ENCODE measurements around the gene MYEF2.

GRCh38 chr15:48091522-48091921 is 86.6 kb downstream of the MYEF2 start:
- TF ChIP-seq, protein P1, sequence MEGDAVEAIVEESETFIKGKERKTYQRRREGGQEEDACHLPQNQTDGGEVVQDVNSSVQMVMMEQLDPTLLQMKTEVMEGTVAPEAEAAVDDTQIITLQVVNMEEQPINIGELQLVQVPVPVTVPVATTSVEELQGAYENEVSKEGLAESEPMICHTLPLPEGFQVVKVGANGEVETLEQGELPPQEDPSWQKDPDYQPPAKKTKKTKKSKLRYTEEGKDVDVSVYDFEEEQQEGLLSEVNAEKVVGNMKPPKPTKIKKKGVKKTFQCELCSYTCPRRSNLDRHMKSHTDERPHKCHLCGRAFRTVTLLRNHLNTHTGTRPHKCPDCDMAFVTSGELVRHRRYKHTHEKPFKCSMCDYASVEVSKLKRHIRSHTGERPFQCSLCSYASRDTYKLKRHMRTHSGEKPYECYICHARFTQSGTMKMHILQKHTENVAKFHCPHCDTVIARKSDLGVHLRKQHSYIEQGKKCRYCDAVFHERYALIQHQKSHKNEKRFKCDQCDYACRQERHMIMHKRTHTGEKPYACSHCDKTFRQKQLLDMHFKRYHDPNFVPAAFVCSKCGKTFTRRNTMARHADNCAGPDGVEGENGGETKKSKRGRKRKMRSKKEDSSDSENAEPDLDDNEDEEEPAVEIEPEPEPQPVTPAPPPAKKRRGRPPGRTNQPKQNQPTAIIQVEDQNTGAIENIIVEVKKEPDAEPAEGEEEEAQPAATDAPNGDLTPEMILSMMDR (conservative IDR thresholded peaks at IDR 0.05; ENCODE audit: low read depth, low read length) = no peak
- no peak for TF ChIP-seq EZH2 (IDR thresholded peaks at IDR 0.05; ENCODE audit: borderline replicate concordance, low read depth, low read length, poor library complexity, severe bottlenecking)
